Vagina (tissue), 2 donors: ENCODE results near the gene SVOP. TPM values are rescaled to one million over a fixed set of nuclear protein-coding genes. Genes with fewer than 3 reads are reported as not detected.
"Not testable (repeated sequence)": the region's sequence is repeated elsewhere in the genome, so short reads cannot be mapped to it uniquely, and the experiment has no call there.

ENCODE experiments used
- DNase-seq, 2 donors: peaks; one replicate each; pipeline ENCODE4 v3.0.0-alpha.2; 2017; ENCODE audit errors: extremely low spot score in 2 of 2
- H3K27ac ChIP-seq: fragments of 200-600 bp; sonication (generic); one replicate; pipeline ENCODE4 v1.5.1; 2019
- H3K27me3 ChIP-seq: fragments of 200-600 bp; sonication (generic); one replicate; pipeline ENCODE4 v1.5.1; 2019
- H3K36me3 ChIP-seq, 2 donors: fragments of 200-600 bp; sonication (generic); one replicate each; pipeline ENCODE4 v1.5.1; 2017 to 2019
- H3K4me1 ChIP-seq: fragments of 200-600 bp; sonication (generic); one replicate; pipeline ENCODE4 v1.5.1; 2019
- H3K4me3 ChIP-seq, 2 donors: fragments of 200-600 bp; sonication (generic); 1 replicate in 1 of 2; 2 replicates in 1 of 2; pipeline ENCODE4 v1.5.1; 2016 to 2019
- H3K9me3 ChIP-seq: fragments of 200-600 bp; sonication (generic); one replicate; pipeline ENCODE4 v1.5.1; 2019
- CTCF ChIP-seq, 3 experiments: fragments of 450-650 bp in 2 of 3; fragments of 200-600 bp in 1 of 3; sonication (generic) in 1 of 3; IDR thresholded peaks; one replicate each; pipeline ENCODE4 v1.5.1; 2017 to 2019; ENCODE audit warnings: antibody characterized with exemption in 3 of 3, mild to moderate bottlenecking in 2 of 3, moderate library complexity in 2 of 3
- POLR2A ChIP-seq, 2 donors: fragments of 450-650 bp; IDR thresholded peaks; one replicate each; pipeline ENCODE4 v1.6.1; 2017; ENCODE audit warnings: antibody characterized with exemption in 2 of 2, mild to moderate bottlenecking in 2 of 2, moderate library complexity in 2 of 2
- POLR2AphosphoS5 ChIP-seq, 2 donors: sonication (generic); formaldehyde crosslinking; IDR thresholded peaks; one replicate each; pipeline ENCODE4 v1.9.0; 2017; ENCODE audit warnings: antibody characterized with exemption in 2 of 2, mild to moderate bottlenecking in 2 of 2, low read depth in 1 of 2; ENCODE audit not compliant: insufficient read depth in 1 of 2
- intact Hi-C: fragments of 100-400 bp; cut with DNase I; formaldehyde crosslinking; loops from one replicate; pipeline ENCODE4 v1.15.1; 2023
- total RNA-seq: library from RNA; depleted of rRNA; stranded (reverse); fragments of >200 nt; gene quantifications from one replicate; pipeline ENCODE4 v1.2.3, GENCODE V29; 2016

SVOP gene
- total RNA-seq, 1 donor from 2014 or later: under 0.01 TPM

- Histone ChIP-seq H3K4me1 (no peaks in the 10 kb centered on the region), H3K9me3 (no peaks in the 10 kb centered on the region), H3K27me3 (no peaks in the 10 kb centered on the region), H3K36me3 (no peaks in the 10 kb centered on the region), H3K27ac (no peak overlapping the region), H3K4me3 (no peak overlapping the region)
- intact Hi-C loops: no loop called here
- no peak for DNase-seq
- TF ChIP-seq POLR2A (IDR thresholded peaks at IDR 0.05) (no peak), CTCF (IDR thresholded peaks at IDR 0.05) (no peak), POLR2AphosphoS5 (IDR thresholded peaks at IDR 0.05; ENCODE audit: insufficient read depth in 1 of 2, low read depth in 1 of 2) (no peak)
Observed at GRCh38 chr12:109004017-109004416, 16.9 kb downstream of the SVOP start.

GRCh38 chr12:108996320-108996719 is 24.5 kb downstream of the SVOP start:
- H3K4me1 ChIP-seq: no peaks in the 10 kb centered on the region
- no peak overlapping the region for H3K4me3 ChIP-seq
- no peak for TF ChIP-seq CTCF (IDR thresholded peaks at IDR 0.05)
- TF ChIP-seq POLR2AphosphoS5 (IDR thresholded peaks at IDR 0.05; ENCODE audit: insufficient read depth in 1 of 2, low read depth in 1 of 2): no peak
- no peak for TF ChIP-seq POLR2A (IDR thresholded peaks at IDR 0.05)
- DNase-seq: no peak
- H3K27ac ChIP-seq: no peak overlapping the region
- H3K36me3 ChIP-seq: no peaks in the 10 kb centered on the region
- no peaks in the 10 kb centered on the region for H3K9me3 ChIP-seq
- no peaks in the 10 kb centered on the region for H3K27me3 ChIP-seq
- intact Hi-C loops: no loop called here

- TF ChIP-seq POLR2AphosphoS5 (IDR thresholded peaks at IDR 0.05; ENCODE audit: insufficient read depth in 1 of 2, low read depth in 1 of 2): no peak
- no peak for TF ChIP-seq CTCF (IDR thresholded peaks at IDR 0.05)
- no peak for TF ChIP-seq POLR2A (IDR thresholded peaks at IDR 0.05)
- Histone ChIP-seq H3K27ac (no peak overlapping the region), H3K4me3 (no peak overlapping the region), H3K4me1 (no peaks in the 10 kb centered on the region), H3K27me3 (no peaks in the 10 kb centered on the region), H3K36me3 (no peaks in the 10 kb centered on the region), H3K9me3 (no peaks in the 10 kb centered on the region)
- intact Hi-C loops: no loop called here
- DNase-seq: no peak
Observed at GRCh38 chr12:108995370-108995992, 25.4 kb downstream of the SVOP start.

- H3K4me1 ChIP-seq, H3K9me3 ChIP-seq, H3K27ac ChIP-seq, intact Hi-C loops, H3K27me3 ChIP-seq, H3K4me3 ChIP-seq, DNase-seq, H3K36me3 ChIP-seq: not testable (repeated sequence)
Observed at GRCh38 chr12:108990103-108990502, 30.8 kb downstream of the SVOP start.

- DNase-seq: no peak
- Histone ChIP-seq H3K9me3 (no peaks in the 10 kb centered on the region), H3K36me3 (no peaks in the 10 kb centered on the region), H3K4me3 (no peak overlapping the region), H3K27ac (no peak overlapping the region), H3K4me1 (no peaks in the 10 kb centered on the region), H3K27me3 (no peaks in the 10 kb centered on the region)
- TF ChIP-seq CTCF (IDR thresholded peaks at IDR 0.05): no peak
- no peak for TF ChIP-seq POLR2A (IDR thresholded peaks at IDR 0.05)
- no peak for TF ChIP-seq POLR2AphosphoS5 (IDR thresholded peaks at IDR 0.05; ENCODE audit: insufficient read depth in 1 of 2, low read depth in 1 of 2)
- intact Hi-C loops: no loop called here
Observed at GRCh38 chr12:108989376-108989775, 31.5 kb downstream of the SVOP start.
